HEK293 (cell line): ENCODE data around the gene MADCAM1.

Source experiments
- CTCF ChIA-PET: fragments of 350-600 bp; formaldehyde crosslinking; extraction: SDS; loops from one replicate; lab custom pipeline; 2021; ENCODE audit warnings: antibody characterized with exemption; lab: Yijun Ruan, JAX
- POLR2A ChIA-PET: fragments of 300-600 bp; formaldehyde crosslinking; extraction: SDS; loops from one replicate; lab custom pipeline; 2020; ENCODE audit warnings: antibody characterized with exemption, inconsistent platforms; lab: Yijun Ruan, JAX
- H3K27ac ChIP-seq: fragments of 200-500 bp; sonication (Bioruptor generic); 2 replicates; pipeline ENCODE4 v1.5.1; 2014; ENCODE audit warnings: low read depth, low read length, control low read depth, inconsistent platforms; ENCODE audit errors: extremely low read depth
- H3K36me3 ChIP-seq, 2 experiments: fragments of 200-500 bp in 1 of 2; sonication (Bioruptor generic) in 1 of 2; 1 replicate in 1 of 2; 2 replicates in 1 of 2; pipeline ENCODE4 v1.5.1; 2014 to 2017; ENCODE audit warnings: inconsistent platforms in 2 of 2, low read length in 2 of 2; ENCODE audit not compliant: control insufficient read depth in 2 of 2, insufficient read depth in 1 of 2
- H3K4me1 ChIP-seq: fragments of 200-500 bp; sonication (Bioruptor generic); 2 replicates; pipeline ENCODE4 v1.5.1; 2014; ENCODE audit warnings: mild to moderate bottlenecking, low read length, inconsistent platforms; ENCODE audit not compliant: control insufficient read depth, insufficient read depth
- H3K4me3 ChIP-seq: 2 replicates; pipeline ENCODE4 v1.5.1; 2011; ENCODE audit warnings: low read depth, mild to moderate bottlenecking, control low read depth, low read length, moderate library complexity
- H3K9me3 ChIP-seq: fragments of 200-500 bp; sonication (Bioruptor generic); 2 replicates; pipeline ENCODE4 v1.5.1; 2014; ENCODE audit warnings: low read depth, low read length, inconsistent platforms; ENCODE audit not compliant: control insufficient read depth, insufficient read depth
- EGR2 ChIP-seq: fragments of 450-650 bp; formaldehyde crosslinking; IDR thresholded peaks from 2 replicates; pipeline ENCODE4 v1.5.1; 2016; ENCODE audit warnings: low read depth, missing biosample characterization, missing genetic modification characterization
- GLI4 ChIP-seq: fragments of 450-650 bp; formaldehyde crosslinking; IDR thresholded peaks from 2 replicates; pipeline ENCODE4 v1.5.1; 2016; ENCODE audit warnings: missing biosample characterization, missing genetic modification characterization
- KLF1 ChIP-seq: fragments of 450-650 bp; formaldehyde crosslinking; IDR thresholded peaks from 2 replicates; pipeline ENCODE4 v1.5.1; 2016; ENCODE audit warnings: missing biosample characterization, missing genetic modification characterization
- MYNN ChIP-seq: fragments of 450-650 bp; formaldehyde crosslinking; IDR thresholded peaks from 2 replicates; pipeline ENCODE4 v1.5.1; 2016; ENCODE audit warnings: missing biosample characterization, missing genetic modification characterization, borderline replicate concordance
- PRDM2 ChIP-seq: fragments of 450-650 bp; formaldehyde crosslinking; IDR thresholded peaks from 2 replicates; pipeline ENCODE4 v1.5.1; 2016; ENCODE audit warnings: missing biosample characterization, missing genetic modification characterization, borderline replicate concordance
- SP7 ChIP-seq: fragments of 450-650 bp; formaldehyde crosslinking; IDR thresholded peaks from 2 replicates; pipeline ENCODE4 v1.5.1; 2016; ENCODE audit warnings: missing biosample characterization, missing genetic modification characterization
- ZFHX2 ChIP-seq: fragments of 450-650 bp; formaldehyde crosslinking; conservative IDR thresholded peaks from 2 replicates; pipeline ENCODE4 v1.5.1; 2016; ENCODE audit warnings: missing biosample characterization, missing genetic modification characterization
- ZNF211 ChIP-seq: fragments of 450-650 bp; formaldehyde crosslinking; IDR thresholded peaks from 2 replicates; pipeline ENCODE4 v1.5.1; 2016; ENCODE audit warnings: low read depth, missing biosample characterization, missing genetic modification characterization
- ZNF292 ChIP-seq: fragments of 450-650 bp; formaldehyde crosslinking; IDR thresholded peaks from 2 replicates; pipeline ENCODE4 v1.5.1; 2016; ENCODE audit warnings: low read depth, missing biosample characterization, missing genetic modification characterization, borderline replicate concordance
- ZNF335 ChIP-seq: fragments of 450-650 bp; formaldehyde crosslinking; conservative IDR thresholded peaks from 2 replicates; pipeline ENCODE4 v1.5.1; 2016; ENCODE audit warnings: missing biosample characterization, missing genetic modification characterization
- ZNF398 ChIP-seq: fragments of 450-650 bp; formaldehyde crosslinking; IDR thresholded peaks from 2 replicates; pipeline ENCODE4 v1.5.1; 2017; ENCODE audit warnings: missing biosample characterization, missing genetic modification characterization
- ZNF555 ChIP-seq: fragments of 450-650 bp; formaldehyde crosslinking; conservative IDR thresholded peaks from 2 replicates; pipeline ENCODE4 v1.5.1; 2017; ENCODE audit warnings: missing biosample characterization, mild to moderate bottlenecking, missing genetic modification characterization, inconsistent platforms
- ZNF843 ChIP-seq: fragments of 450-650 bp; formaldehyde crosslinking; IDR thresholded peaks from 2 replicates; pipeline ENCODE4 v1.5.1; 2016; ENCODE audit warnings: missing biosample characterization, missing genetic modification characterization
- TF ChIP-seq, protein P1 (sequence below): fragments of 450-650 bp; formaldehyde crosslinking; IDR thresholded peaks from 2 replicates; pipeline ENCODE4 v1.5.1; 2017; ENCODE audit warnings: missing biosample characterization, missing genetic modification characterization

The MADCAM1 gene

DNA sequence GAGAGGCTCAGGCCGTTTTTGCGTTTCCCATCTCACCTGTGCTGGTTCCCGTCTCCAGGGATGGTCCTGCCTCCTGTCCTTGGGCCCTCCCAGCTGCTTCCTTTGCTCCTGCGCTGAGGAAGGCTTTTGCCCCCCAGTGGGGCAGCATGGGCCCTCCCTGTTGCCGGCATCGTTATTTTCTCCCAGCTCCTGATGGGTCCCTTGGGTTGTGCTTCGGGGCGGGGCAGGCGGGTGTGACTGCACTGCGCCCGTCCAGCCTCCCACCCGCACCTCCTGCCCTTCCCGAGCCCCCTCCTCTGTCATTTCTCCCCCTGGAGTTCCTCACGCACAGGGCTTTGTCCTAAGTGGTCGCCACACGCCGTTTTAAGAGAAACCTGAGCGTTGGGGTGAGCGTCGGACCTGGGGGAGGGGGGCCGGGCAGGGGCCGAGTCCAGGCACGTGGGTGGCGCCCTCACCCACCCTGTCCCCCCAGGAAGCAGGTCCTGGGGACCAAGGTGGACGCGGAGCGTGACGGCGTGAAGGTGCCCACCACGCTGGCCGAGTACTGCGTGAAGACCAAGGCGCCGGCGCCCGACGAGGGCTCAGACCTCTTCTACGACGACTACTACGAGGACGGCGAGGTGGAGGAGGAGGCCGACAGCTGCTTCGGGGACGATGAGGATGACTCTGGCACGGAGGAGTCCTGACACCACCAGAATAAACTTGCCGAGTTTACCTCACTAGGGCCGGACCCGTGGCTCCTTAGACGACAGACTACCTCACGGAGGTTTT is 44.8 kb downstream of the MADCAM1 start:
- TF ChIP-seq ZNF555 (tag by site-specific recombination): no peak
- TF ChIP-seq KLF1 (tag by site-specific recombination): peak; percentile 93
- POLR2A ChIA-PET: interaction anchor here (0.6 kb wide), 1 partner anchor 15 kb away, joined by 3 read pairs; no protein-coding TSS in a partner anchor
- Histone ChIP-seq H3K4me1 (no peaks in the 10 kb centered on the region), H3K9me3 (no peaks in the 10 kb centered on the region), H3K36me3 (peaks cover 6 to 47% of the 10 kb centered on the region in 2 experiments; a peak in 2 of 3 replicates), H3K27ac (no peak overlapping the region), H3K4me3 (no peak overlapping the region)
- CTCF ChIA-PET: interaction anchor here (0.8 kb wide), 1 partner anchor 193 kb away, joined by 4 read pairs; no protein-coding TSS in a partner anchor

DNA sequence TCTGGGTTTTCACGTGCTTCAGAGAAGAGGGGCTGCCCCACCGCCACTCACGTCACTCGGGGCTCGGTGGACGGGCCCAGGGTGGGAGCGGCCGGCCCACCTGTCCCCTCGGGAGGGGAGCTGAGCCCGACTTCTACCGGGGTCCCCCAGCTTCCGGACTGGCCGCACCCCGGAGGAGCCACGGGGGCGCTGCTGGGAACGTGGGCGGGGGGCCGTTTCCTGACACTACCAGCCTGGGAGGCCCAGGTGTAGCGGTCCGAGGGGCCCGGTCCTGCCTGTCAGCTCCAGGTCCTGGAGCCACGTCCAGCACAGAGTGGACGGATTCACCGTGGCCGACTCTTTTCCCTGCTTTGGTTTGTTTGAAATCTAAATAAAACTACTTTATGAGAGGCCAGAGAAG is 45.4 kb downstream of the MADCAM1 start:
- no peak overlapping the region for H3K27ac ChIP-seq
- TF ChIP-seq ZNF211 (tag by site-specific recombination): no peak
- TF ChIP-seq ZNF843: no peak
- TF ChIP-seq, all 188 proteins: peak for 0
- Histone ChIP-seq H3K36me3 (peaks cover 6 to 41% of the 10 kb centered on the region in 2 experiments; a peak in 2 of 3 replicates), H3K9me3 (no peaks in the 10 kb centered on the region), H3K4me3 (no peak overlapping the region), H3K4me1 (no peaks in the 10 kb centered on the region)
- ChIA-PET CTCF (interaction anchor here (0.6 to 1.3 kb wide), 3 partner anchors 9 to 193 kb away, joined by 4 to 5 read pairs (median 5); no protein-coding TSS in a partner anchor), POLR2A (no interaction called here)

- no peaks in the 10 kb centered on the region for H3K9me3 ChIP-seq
- H3K36me3 ChIP-seq: peaks cover 6 to 35% of the 10 kb centered on the region in 2 experiments; a peak in 2 of 3 replicates
- POLR2A ChIA-PET: interaction anchor here (1.1 kb wide), 1 partner anchor 10 kb away, joined by 7 read pairs; the partner anchor contains the start of gene CDC34
- H3K27ac ChIP-seq: no peak overlapping the region
- H3K4me3 ChIP-seq: no peak overlapping the region
- H3K4me1 ChIP-seq: no peaks in the 10 kb centered on the region
- no peak for TF ChIP-seq SP7
- TF ChIP-seq, protein P1, sequence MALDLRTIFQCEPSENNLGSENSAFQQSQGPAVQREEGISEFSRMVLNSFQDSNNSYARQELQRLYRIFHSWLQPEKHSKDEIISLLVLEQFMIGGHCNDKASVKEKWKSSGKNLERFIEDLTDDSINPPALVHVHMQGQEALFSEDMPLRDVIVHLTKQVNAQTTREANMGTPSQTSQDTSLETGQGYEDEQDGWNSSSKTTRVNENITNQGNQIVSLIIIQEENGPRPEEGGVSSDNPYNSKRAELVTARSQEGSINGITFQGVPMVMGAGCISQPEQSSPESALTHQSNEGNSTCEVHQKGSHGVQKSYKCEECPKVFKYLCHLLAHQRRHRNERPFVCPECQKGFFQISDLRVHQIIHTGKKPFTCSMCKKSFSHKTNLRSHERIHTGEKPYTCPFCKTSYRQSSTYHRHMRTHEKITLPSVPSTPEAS (tag by site-specific recombination): no peak
- no peak for TF ChIP-seq GLI4 (tag by site-specific recombination)
- TF ChIP-seq MYNN: no peak
- CTCF ChIA-PET: interaction anchor here (0.6 to 1.3 kb wide), 3 partner anchors 9 to 192 kb away, joined by 4 to 5 read pairs (median 5); no protein-coding TSS in a partner anchor
These were observed 46.0 kb downstream of the MADCAM1 start for GRCh38 chr19:542173-542866.

DNA sequence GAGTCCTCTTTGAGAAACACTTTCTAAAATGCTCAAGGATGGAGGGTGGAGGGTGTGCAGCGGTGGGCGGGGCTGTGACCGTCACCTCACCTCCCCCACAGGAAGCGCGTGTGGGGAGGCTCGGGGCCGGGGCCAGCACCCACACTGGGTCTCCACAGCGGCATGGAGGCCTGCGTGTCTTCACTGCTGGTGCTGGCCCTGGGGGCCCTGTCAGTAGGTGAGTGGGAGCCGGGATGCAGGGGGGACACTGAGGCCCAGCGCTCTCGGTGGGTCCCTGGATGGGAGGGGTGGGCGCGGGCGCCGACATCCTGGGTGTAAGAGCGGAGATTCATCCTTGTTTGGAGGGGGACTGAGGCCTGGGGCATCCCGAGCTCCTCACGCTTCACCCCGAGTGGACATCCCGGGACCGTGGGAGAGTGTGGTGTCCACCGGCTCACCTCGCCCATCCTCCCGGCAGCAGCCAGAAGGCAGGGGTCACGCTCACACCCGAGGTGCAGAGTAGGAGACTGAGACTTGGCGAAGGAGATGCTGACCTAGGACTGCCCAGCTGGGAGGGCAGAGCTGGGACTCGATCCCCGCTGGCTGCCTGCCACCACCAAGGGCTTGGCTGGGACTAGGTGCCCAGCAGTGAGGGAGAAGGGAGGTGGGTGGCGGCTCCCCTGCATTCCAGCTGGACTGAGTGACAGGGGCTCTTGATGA is 47.8 kb downstream of the MADCAM1 start, which contains the start of gene GZMM:
Gene GZMM (plus strand): TSS at position 144 of the 699 bp plus-strand sequence. CDS start 19 bp downstream, at position 163.
- ChIA-PET CTCF (no interaction called here), POLR2A (no interaction called here)
- Histone ChIP-seq H3K4me1 (no peaks in the 10 kb centered on the region), H3K9me3 (no peaks in the 10 kb centered on the region), H3K36me3 (peaks cover 0 to 21% of the 10 kb centered on the region in 2 experiments; a peak in 1 of 3 replicates), H3K27ac (no peak within 1 kb of the TSS), H3K4me3 (no peak within 1 kb of the TSS)
- TF ChIP-seq ZFHX2 (peak; percentile 39; the same call in 1 of the 2 replicates), PRDM2 (tag by site-specific recombination) (no peak), EGR2 (0 out of 2 replicates have a peak, but pooled peaks have one; percentile 15), ZNF398 (tag by site-specific recombination) (no peak), ZNF335 (tag by site-specific recombination) (no peak), ZNF292 (tag by site-specific recombination) (no peak)
